ENCODE measurements around the gene NDST3.
A peak's percentile ranks its signal among the peaks of the same experiment; 100 is the strongest.

The NDST3 gene

GRCh38 chr4:118034053-118034785 is at the start of gene NDST3:
NDST3 (plus strand) TSS chr4:118034486; CDS start chr4:118053911, 19,425 bp downstream.
- peak; percentile 25 for TF ChIP-seq CTCF (IDR thresholded peaks at IDR 0.05; ENCODE audit: low read depth, low read length)

GRCh38 chr4:117986321-117986720 is 48.0 kb upstream of the NDST3 start:
- H3K4me3 ChIP-seq (replicated peaks in 1 of 2; ENCODE audit: low read depth in 2 of 2, low read length in 2 of 2), result no peak overlapping the region
- no peak for DNase-seq (ENCODE audit: low read depth in 2 of 2)
- TF ChIP-seq CTCF (IDR thresholded peaks at IDR 0.05; ENCODE audit: low read depth, low read length), result no peak

More at GRCh38 chr4:118034053-118034785, at the start of gene NDST3:
- H3K4me3 ChIP-seq (replicated peaks in 1 of 2; ENCODE audit: low read depth in 2 of 2, low read length in 2 of 2), result peak within 1 kb of the TSS; percentile 32 to 43
- DNase-seq (ENCODE audit: low read depth in 2 of 2), result peak; percentile 41 to 45

- DNase-seq (ENCODE audit: low read depth in 2 of 2), result no peak
- no peak overlapping the region for H3K4me3 ChIP-seq (replicated peaks in 1 of 2; ENCODE audit: low read depth in 2 of 2, low read length in 2 of 2)
- no peak for TF ChIP-seq CTCF (IDR thresholded peaks at IDR 0.05; ENCODE audit: low read depth, low read length)
These were observed 46.8 kb upstream of the NDST3 start for GRCh38 chr4:117987464-117987863.

GRCh38 chr4:117996891-117997290 is 37.4 kb upstream of the NDST3 start:
- TF ChIP-seq CTCF (IDR thresholded peaks at IDR 0.05; ENCODE audit: low read depth, low read length), result no peak
- DNase-seq (ENCODE audit: low read depth in 2 of 2), result no peak

GRCh38 chr4:118004088-118004487 is 30.2 kb upstream of the NDST3 start:
- no peak for DNase-seq (ENCODE audit: low read depth in 2 of 2)
- TF ChIP-seq CTCF (IDR thresholded peaks at IDR 0.05; ENCODE audit: low read depth, low read length), result no peak
- no peak overlapping the region for H3K4me3 ChIP-seq (replicated peaks in 1 of 2; ENCODE audit: low read depth in 2 of 2, low read length in 2 of 2)

More at GRCh38 chr4:117996891-117997290, 37.4 kb upstream of the NDST3 start:
- no peak overlapping the region for H3K4me3 ChIP-seq (replicated peaks in 1 of 2; ENCODE audit: low read depth in 2 of 2, low read length in 2 of 2)

- TF ChIP-seq CTCF (IDR thresholded peaks at IDR 0.05; ENCODE audit: low read depth, low read length), result no peak
- no peak overlapping the region for H3K4me3 ChIP-seq (replicated peaks in 1 of 2; ENCODE audit: low read depth in 2 of 2, low read length in 2 of 2)
- no peak for DNase-seq (ENCODE audit: low read depth in 2 of 2)
These were observed 28.4 kb upstream of the NDST3 start for GRCh38 chr4:118005883-118006282.

Measured in cardiac fibroblast (primary cell).